Stromal cell of bone marrow (primary cell): ENCODE measurements around the gene TFF1.

ENCODE experiments used
- DNase-seq: peaks from one replicate; pipeline ENCODE4 v3.0.0-alpha.2; 2012; ENCODE audit warnings: low read depth

TFF1 gene

DNA sequence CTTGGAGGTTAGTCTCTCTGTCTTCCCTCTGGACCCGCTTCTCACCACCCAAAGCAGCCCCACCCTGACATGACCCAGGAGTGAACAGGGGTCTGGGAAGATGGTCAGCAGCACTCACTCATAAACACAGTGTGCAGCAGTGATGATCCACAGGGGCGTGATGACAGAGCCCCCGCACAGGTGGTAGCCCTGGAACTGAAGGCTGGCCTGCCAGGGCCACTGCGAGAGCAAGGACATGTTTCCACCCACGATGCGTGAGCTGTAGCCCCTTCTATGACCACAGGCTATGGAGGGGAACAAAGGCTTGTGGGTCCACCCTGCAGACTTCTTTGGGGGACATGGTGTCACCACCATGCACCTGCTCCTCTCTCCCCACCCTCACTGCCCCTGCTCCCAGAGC is 16.6 kb upstream of the TFF1 start:
- DNase-seq = no peak

DNA sequence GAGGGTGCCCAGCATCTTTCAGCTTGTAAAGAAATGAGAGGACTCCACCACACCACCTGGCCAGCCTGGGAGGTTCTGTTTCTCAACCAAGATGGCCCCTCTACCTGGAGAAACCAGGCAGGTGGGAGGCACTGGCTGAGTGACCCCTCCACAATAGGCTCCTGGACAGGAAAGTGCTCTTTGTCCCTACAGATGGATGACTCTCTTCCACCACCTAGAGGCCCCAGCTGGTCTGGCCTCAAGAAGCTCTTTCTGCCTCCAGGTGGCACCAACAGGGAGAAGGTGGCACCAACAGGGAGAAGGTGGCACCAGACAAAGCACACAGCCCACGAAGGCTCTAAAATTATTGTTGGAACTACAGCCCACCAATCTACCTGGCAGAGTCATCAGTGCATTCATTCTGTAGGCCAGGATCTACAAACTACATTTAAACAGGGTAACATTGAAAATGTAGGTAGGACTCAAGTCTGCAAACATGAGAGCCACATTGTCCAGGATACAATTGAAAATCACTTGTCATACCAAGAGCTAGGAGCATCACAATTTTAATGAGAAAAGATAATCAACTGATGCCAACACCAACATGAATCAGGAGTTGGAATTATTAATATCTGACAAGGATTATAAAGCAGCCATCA is 15.1 kb upstream of the TFF1 start:
- peak; percentile 3 for DNase-seq

DNA sequence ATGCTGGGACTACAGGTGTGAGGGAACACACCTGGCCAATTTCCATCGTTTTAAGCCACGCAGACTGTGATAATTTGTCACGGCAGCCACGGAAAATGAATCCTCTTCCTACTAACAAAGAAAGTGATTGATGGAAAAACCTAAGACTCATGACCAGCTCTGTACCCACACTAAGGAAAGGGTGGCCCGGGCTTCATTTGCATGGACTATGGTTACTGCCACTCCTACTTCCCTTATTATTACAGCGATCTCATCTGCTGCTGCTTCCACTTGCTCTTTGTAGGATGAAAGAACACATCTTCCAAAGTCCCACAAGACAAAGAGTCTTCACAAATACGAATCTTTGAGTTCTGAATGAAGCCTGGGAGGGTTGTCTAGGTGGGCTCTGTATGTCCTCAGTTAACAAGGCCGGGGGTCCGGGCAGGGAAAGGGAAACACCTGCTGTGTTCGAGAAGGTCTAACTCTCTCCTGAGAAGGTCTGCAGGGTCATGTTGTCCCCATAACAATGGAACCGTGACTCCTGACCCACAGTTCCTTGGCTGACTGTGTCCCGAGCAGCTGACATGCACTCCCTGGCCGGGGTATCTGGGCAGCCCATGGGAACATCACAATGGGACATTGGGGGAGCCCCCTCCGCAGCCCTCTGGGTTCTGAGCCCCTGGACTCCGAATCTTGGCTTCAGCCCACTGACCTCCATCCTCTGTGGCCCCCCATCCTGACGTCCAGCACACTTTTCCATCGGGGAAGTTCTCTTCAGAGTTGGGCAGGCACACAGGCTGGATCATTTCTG is 13.3 kb upstream of the TFF1 start:
- DNase-seq = no peak

DNA sequence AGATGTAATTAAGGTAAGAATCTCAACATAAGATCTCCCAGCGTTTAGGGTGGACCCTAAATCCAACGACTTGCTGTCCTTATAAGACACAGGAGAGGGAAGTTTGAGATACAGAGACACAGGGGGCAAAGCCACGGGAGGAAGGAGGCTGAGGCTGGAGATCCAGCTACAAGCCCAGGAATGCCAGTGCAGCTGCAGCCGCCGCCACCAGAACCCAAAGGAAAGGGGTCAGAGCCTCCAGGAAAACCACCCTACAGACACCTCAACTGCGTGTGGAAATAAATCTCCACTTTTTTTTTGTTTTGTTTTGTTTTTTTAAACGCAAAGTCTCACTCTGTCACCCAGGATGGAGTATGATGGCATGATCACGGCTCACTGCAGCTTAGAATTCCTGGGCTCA is 12.1 kb upstream of the TFF1 start:
- no peak for DNase-seq

DNA sequence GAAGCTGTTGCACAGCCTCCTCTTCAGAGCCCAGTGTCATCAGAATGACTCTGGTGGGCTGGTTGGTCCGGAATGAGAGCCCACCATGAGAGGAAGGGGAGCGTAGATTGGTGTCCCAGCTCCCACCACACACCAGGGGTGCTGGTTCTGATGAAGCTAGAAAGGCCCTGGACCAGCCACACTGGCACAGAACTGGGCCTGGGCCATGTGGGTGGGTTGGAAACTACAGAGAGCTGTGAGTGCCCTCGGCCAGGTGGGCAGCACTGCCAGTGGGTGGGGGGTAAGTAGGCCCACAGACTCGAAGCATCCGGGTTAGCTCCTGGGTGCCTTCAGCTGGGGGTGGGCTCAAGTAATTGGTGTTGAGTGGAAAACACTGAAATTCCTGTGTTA is 11.6 kb upstream of the TFF1 start:
- DNase-seq = no peak

DNA sequence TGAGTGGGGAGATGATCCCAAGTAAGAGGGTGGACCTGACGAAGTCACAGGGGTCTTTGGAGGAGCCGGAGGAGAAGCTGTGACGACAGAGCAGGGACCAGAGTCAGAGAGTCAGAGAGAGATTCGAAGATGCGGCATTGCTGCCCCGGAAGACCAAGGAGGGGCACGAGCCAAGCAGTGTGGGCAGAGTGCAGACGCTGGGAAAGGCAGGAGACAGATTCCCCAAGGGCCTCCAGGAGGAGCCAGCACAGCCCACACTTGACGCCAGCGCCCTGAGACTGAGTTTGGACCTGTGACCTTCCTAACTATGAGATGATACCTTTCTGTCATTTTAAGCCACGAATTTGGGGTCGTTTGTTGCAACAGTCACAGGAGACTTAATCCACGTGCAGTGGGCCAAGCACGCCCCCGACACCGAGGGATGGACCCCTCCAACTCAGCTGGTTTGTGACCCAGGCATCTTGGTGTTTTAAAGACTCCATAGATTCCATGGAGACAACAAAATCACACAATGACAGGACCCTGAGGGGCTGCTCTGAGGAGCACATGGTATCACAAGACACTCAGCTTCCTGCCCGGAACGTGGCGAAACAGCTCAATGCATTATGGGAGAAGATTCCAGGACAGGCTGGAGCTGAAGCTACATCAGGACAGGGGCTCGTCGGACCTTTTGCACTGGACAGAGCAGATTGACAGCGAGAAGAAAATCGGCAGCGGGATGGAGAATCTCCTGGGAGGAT is 11.0 kb upstream of the TFF1 start:
- no peak for DNase-seq

DNA sequence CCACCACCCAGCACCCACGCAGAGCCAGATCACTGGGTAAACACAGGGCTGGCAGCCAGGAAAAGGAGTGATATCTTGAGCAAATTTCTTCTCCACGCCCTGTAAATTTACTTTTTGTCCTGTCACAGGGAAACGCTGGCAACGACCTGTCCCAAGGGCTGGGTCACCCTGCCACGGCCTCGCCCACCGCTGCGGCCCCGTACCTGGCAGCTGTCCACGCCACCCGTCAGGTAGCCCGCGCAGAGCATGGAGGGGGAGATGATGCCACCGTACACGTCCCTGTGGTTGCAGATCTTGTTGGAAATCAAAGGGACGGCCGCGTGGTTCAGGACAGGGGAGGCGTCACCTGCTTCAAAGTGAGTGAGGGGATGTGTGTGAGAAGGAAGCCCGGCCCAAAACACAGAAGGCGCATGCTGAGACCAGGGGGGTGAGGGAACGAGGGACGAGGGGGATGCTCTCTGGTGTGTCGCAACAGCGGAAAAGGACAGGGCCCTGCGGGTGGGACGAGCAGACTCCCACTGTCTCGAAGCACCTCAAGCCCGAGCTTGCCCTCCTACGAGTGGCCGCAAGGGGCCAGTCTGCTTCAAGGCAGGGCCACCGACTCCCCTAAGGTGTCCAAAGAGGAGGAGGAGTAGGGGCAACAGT is 10.1 kb upstream of the TFF1 start:
- no peak for DNase-seq

DNA sequence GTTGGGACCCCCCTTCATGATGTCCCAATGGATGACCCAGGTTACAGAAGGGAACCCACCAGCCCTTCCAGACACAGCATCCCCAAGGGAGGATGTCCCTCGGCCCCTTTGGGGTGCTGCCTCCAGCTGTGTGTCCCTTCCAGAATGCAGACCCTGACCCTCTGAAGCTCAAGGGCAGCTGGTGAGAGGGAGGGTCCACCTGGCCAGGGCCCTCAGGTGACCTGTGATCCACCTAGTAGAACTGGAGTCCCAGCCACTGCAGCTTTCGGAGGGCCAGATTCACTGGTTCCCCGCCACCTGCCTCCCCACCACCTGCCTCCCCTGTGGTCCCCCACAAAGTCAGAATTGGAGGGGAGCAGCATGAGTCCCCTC is 9.6 kb upstream of the TFF1 start:
- DNase-seq = no peak

DNA sequence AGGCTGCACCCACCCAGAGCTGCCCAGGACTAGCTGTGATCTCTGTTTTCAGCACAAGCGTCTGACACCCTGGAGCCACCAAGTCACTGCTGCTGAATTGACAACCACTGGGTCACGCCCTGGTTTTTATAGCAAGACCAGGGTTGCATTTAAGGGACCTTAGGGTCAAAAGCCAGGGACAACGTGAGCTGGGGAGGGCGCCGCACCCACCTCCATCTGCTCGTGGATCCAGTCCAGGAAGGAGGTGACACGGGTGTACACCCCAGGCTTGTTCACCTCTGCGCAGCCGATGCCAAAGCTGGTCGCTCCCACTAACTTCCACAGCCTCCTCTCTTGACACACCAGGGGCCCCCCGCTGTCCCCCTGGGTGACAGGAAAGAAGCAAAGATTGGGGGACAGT is 9.2 kb upstream of the TFF1 start:
- no peak for DNase-seq

DNA sequence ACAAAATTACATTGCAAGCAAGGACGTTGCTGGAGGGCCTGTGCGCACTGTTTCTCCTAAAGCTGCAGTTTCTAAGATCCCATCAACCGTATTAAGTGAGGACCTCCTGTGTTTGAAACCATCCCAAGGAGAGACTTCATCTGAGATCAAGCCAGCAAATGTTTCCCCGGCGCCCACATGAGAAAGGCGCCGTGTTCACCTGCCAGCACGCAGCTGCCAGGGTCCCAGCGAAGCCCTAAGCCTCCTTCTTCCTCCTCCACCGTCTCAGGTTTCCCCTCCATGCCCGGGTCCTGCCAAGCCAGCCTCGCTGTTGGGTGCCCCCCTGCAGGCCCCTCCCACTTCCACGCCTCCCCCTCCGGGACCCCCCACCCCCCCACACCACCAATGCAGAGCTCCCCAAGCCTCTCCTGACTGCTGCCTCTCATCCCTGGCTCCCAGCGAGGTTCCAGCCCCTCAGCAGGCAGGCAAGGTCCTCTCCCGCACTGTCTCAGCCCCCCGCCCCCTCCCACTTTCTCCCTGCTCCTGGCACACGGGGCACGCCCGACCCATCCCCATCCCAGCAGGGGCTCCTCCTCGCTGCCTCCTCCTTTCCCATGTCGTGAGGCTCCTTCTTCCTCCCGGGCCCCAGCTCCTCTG is 8.6 kb upstream of the TFF1 start:
- no peak for DNase-seq

DNA sequence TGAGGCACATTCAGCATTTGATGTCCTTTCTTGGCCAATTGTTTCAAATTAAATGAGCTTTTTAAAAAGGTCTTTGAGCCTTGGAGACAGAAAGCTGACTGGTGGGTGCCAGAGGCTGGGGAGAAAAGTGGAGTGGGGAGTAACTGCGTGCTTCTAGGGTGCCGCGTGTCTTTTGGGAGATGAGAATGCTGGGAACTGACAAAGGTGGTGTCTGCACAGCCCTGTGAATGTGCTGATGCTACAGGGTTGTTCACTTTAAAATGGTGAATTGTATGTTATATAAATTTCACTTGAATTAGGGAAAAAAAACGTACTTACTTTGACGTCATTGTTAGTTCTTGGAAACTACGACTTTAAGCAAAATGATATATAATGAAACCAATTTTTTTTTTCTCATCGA is 8.1 kb upstream of the TFF1 start:
- no peak for DNase-seq

DNA sequence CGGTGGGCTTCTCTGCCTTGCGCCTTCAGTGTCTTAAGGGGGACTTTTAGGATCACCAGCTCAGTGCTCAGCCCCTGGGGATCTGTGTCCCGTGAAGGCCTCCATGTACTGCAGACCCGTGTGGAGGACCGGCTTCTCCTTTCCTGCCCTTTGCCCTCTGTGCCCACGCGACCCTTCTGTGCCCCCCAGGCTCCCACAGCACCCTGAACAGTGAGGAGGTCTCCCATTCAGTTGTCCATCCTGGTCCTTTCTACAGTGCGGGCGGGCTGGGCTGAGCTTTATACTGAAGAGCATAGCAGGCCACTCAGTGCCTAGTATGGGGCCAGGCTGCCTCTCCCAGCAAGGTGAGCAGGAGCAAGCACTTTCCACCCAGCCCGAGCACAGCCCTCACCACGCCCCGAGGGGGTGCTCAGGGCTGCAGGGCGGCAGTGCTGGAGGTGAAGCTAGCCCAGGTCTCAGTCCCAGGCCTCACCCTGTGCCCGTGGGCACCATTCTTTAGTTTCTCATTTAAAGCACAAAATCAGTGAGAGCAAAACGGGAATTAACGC is 7.6 kb upstream of the TFF1 start:
- no peak for DNase-seq

DNA sequence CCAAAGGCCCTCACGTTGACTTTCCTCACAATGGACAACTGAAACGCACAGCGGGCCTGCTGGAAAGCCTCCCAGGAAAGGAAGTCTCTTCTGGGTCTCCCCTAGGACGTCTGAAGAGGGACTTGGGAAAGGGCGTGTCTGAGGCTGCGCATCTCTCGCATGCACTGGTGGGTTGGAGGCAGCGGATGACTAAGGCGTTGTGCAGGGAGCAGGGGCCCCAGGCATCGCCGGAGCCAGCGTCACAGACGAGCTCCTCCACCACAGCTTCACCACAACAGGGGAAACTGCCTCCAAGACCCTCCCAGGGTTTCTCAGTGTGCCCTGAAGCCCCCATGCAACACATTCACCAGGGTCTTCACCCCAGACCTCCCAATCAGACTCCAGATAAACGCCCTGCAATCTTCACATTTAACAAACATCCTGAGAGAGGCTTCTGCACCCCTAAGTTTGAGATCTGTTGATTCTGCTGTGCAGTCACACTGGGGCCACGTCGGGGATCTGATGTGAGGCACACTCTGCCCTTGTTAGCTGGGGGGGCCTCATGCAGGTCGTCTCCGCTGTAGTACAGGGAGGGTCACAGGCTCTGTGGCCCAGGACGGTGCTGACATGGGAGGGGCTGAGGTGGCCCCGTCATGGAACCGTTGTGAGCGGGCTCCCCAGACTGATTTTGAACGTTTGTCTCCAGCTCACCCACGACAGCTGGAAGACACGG is 7.0 kb upstream of the TFF1 start:
- no peak for DNase-seq

DNA sequence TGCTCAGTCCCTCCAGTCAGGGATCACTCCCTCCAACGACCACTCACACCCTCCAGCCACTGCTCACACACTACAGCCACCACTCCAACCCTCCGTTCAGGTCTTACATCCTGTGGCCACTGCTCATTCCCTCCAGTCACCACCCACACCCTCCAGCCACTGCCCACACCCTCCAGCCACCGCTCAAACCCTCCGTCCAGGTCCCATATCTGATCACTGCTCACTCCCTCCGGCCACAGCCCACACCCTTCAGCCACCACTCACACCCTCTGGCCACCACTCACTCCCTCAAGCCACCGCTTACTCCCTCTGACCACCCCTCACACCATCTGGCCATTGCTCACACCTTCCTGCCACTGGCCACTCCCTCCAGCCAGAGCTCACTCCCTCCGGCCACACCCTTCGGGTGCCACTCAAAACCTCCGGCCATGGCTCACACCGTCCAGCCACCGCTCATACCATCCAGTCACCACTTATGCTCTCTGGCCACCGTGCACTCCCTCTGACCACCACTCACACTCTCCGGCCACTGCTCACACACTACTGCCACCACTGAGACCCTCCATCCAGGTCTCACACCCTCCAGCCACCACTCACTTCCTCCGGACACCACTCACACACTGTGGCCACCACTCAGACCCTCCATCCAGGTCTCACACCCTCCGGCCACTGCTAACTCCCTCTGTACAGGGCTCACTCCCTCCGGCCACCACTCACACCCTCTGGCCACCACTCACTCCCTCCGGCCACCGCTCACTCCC is 4.7 kb upstream of the TFF1 start:
- DNase-seq = no peak

DNA sequence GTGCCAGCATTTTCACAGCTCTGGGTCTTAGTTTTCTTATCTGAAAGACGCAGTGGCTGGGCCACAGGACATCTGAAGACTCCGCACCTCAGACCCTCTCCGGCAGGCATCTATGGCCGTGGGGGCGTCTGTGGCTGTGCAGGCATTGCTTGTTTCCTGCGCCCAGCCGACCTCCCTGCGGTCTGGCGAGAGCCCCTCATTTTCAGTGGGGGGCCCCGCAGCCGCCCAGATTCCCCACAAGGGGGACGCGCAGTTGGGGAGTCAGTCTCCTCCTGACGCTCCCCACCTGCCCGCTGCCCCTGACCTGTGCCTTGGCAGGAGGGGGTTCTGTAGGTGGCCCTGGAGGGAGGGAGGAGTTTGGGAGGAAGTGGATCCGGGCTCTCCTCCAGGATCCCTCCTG is 3.5 kb upstream of the TFF1 start:
- no peak for DNase-seq

DNA sequence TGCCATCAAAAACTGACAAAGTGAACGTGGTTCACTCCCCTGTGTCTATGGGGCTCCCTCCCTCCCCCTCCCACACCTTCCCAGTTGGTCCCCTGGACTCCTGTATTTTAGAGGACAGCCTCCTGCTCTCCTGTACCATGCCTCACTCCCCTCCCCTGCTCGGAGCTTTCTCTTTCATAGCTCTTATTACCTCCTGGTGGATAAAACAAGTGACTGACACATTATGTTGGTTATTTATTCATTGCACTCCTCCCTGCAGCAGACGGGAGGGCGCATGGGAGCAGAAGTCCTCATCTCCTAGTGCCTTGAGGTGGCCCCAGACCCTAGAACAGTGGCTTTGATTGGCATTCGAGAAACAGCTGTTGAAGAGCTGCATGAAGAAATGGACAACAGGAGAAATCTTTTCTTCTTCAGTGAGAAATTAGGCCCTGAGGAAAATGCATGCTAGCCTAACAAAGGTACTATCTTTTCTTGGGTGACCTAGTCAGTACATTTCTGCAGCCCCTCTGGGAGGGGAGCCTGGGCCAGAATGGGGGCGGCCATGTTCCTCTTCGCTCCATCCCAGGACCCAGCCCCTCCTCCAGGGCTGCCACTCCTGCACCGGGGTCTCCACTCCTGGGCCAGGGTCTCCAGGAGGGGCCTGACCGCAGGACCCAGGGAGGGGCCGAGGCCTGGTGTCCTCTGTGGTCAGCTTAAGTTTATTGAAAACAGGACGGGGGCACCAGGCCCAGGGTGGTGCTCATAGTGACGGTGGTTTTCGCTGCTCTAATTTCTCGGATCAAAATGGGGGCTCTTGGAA is 1.2 kb upstream of the TFF1 start:
- no peak for DNase-seq

DNA sequence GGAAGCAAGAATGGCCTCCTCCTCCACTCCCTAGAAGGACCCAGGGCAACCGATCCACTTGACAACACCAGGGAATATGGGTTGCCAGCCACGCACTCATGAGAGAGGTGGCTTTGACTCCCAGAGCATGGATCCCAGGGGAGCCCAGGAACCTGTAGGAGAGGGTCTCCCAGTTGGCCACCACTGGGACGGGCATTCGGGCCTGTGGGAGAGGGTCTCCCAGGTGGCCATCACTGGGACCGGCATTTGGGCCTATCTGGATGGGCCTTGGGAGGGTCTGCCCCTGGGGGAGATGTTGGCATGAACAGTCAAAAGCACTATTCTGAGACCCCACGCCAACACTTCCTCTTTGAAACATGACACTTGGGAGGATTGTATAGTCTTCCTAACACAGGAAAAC is 565 bp downstream of the TFF1 start:
- DNase-seq = no peak

DNA sequence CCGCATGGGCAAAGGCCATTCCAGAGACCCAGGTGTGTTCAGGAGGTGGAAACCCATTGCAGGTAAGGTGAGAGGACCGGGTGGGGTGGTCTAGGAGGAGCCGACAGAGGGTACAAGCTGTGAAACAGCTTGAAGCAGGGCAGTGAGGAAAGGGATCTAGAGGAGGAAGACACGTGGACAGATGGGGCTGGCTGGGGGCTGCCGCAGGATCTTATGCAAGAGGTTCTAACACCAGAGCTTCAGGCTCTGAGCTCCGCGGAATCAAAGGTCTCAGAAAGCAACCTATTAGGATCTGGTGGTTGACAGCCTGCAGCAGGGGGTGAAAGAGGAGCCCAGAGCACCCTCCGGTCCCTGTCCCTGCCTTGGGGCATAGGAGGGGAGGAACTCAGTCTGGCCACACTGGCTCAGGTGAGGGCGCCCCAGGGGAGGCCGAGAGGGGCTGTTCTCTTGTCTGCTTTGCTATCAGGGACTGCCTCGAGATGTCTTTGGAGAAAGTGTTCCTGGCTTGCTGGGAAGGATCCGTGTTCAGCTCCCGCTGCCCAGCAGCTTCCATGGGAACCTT is 1.9 kb downstream of the TFF1 start:
- no peak for DNase-seq

DNA sequence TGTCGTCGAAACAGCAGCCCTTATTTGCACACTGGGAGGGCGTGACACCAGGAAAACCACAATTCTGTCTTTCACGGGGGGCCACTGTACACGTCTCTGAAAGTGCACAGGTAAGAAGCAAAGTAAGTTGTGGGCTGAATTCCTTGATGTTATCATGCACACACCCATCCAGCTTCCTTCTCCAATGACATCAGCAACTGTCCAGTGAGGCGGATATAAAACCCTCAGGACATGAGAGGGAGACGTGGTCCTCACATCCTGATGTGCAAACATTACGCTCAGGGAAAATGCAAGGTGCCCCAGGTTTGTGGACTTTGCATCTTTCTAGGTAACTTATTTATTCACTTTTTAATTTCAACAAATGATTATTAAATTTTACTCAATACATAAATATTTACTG is 3.0 kb downstream of the TFF1 start:
- DNase-seq = no peak

DNA sequence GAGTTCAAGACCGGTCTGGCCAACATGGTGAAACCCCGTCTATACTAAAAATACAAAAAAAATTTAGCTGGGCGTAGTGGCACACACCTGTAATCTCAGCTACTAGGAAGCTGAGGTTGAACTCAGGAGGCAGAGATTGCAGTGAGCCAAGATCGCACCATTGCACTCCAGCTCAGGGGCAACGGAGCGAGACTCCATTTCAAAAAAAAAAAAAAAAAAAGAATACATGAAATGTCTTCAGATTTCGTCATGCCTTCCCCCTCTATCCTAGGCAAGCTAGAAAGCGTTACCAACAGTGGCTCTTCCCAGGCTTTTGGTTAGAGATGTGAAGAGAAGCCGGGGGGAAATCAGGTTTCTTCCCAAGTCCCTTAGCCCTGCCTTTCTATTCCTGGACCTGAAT is 3.6 kb downstream of the TFF1 start:
- DNase-seq = no peak
